ENCODE measurements around the gene ST3GAL4.

GRCh38 chr11:126340960-126341606, 14.4 kb upstream of the ST3GAL4 start:
- TF ChIP-seq, protein P1, sequence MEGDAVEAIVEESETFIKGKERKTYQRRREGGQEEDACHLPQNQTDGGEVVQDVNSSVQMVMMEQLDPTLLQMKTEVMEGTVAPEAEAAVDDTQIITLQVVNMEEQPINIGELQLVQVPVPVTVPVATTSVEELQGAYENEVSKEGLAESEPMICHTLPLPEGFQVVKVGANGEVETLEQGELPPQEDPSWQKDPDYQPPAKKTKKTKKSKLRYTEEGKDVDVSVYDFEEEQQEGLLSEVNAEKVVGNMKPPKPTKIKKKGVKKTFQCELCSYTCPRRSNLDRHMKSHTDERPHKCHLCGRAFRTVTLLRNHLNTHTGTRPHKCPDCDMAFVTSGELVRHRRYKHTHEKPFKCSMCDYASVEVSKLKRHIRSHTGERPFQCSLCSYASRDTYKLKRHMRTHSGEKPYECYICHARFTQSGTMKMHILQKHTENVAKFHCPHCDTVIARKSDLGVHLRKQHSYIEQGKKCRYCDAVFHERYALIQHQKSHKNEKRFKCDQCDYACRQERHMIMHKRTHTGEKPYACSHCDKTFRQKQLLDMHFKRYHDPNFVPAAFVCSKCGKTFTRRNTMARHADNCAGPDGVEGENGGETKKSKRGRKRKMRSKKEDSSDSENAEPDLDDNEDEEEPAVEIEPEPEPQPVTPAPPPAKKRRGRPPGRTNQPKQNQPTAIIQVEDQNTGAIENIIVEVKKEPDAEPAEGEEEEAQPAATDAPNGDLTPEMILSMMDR (IDR thresholded peaks at IDR 0.05) = no peak
- TF ChIP-seq POLR2AphosphoS5 (IDR thresholded peaks at IDR 0.05) = no peak
- TF ChIP-seq POLR2A (IDR thresholded peaks at IDR 0.05) = no peak
